ENCODE measurements around the gene FAM168A. TPM values are rescaled to one million over a fixed set of nuclear protein-coding genes. Genes with fewer than 3 reads are reported as not detected.
"Not testable (repeated sequence)": the region's sequence is repeated elsewhere in the genome, so short reads cannot be mapped to it uniquely, and the experiment has no call there.

Gene FAM168A
- total RNA-seq, 1 donor from 2014 or later = 29.7 TPM

- no peak for DNase-seq (ENCODE audit: low spot score)
Observed at GRCh38 chr11:73596547-73596946, 1.4 kb downstream of the FAM168A start.

- DNase-seq (ENCODE audit: low spot score) = no peak
Observed at GRCh38 chr11:73592640-73593039, 5.3 kb downstream of the FAM168A start.

- no peak for DNase-seq (ENCODE audit: low spot score)
Observed at GRCh38 chr11:73591743-73592142, 6.2 kb downstream of the FAM168A start.

GRCh38 chr11:73590991-73591390 is 6.9 kb downstream of the FAM168A start:
- DNase-seq (ENCODE audit: low spot score) = no peak

DNA sequence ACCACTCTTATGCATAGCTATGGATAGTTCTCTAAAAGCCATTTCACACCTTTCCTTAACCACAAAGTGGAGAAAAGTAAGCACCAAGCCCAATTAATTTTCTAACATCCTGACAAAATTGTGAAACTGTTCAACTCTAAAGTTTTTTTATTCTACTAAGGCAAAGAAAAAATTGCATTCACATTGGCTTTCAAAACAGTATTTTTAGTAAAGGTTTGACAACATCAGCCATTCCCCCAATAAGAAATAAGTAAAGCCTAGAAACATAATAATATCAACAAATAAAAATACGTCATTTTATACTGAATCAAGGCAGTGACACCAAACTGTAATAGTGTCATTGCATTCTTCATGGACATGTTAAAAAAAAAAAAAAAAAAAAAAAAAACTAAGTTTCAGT is 11.1 kb downstream of the FAM168A start:
- DNase-seq (ENCODE audit: low spot score) = no peak

GRCh38 chr11:73585834-73586575 is 11.9 kb downstream of the FAM168A start:
- DNase-seq (ENCODE audit: low spot score) = no peak

DNA sequence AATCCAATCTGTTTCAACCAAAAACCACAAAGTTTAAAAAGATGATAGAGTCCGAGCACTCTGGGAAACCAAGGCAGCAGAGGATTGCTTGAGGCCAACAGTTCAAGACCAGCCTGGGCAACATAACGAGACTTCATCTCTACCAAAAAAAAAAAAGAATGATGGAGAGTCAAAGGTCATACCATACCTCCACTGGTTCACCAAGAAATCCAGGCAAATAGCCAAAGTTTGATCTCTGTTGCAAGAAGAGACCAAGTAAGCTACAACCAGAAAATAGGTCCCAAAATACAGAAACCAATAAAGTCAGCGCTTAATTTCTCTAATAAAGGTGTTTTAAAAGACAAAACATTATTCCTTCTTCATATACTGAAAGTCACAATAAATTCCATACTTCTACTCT is 13.1 kb downstream of the FAM168A start:
- no peak for DNase-seq (ENCODE audit: low spot score)

- DNase-seq (ENCODE audit: low spot score) = no peak
Observed at GRCh38 chr11:73582653-73583052, 15.3 kb downstream of the FAM168A start.

DNA sequence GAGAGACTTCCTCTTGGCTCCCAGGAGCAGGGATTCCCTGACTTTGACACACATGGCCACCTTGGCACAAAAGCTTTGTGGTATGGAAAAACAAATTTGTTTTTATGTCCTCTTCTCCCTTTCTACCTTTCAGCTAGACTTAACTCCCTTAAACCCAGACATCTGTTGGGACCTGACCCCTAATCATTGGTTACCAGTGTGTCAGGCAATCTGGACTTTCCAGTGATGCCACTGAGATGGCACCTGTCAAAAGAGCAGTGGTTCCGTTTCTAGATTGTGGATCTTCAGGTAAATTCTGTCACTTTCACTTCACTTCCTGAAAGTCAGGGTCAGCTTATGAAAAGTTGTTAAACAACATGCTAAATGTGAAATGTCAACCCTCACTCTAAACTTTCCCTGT is 17.2 kb downstream of the FAM168A start:
- DNase-seq (ENCODE audit: low spot score) = not testable (repeated sequence)

GRCh38 chr11:73579641-73580434 is 18.1 kb downstream of the FAM168A start:
- DNase-seq (ENCODE audit: low spot score) = no peak

GRCh38 chr11:73578592-73579185 is 19.2 kb downstream of the FAM168A start:
- DNase-seq (ENCODE audit: low spot score) = no peak

DNA sequence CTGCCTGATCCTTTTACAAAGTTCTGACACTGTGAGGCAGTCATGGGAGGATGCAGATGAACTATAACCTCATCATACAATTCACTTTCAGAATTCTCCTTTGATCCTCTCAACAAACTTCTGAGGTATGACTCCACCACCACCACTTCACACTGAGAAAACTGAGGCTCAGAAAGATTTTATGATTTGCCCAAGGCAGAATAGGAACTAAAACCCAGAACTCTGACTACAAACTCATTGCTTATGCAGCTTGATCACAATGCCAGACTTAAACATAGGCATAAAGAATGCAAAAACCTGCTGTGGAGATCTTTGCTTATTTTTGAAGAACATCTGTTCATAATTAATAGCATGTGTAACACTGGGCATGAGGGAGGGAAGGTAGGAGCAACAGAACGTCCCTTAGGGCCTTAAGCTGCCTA is 20.4 kb downstream of the FAM168A start:
- DNase-seq (ENCODE audit: low spot score) = no peak

GRCh38 chr11:73576185-73576614 is 21.7 kb downstream of the FAM168A start:
- no peak for DNase-seq (ENCODE audit: low spot score)

- not testable (repeated sequence) for DNase-seq (ENCODE audit: low spot score)
Observed at GRCh38 chr11:73571982-73572381, 25.9 kb downstream of the FAM168A start.

DNA sequence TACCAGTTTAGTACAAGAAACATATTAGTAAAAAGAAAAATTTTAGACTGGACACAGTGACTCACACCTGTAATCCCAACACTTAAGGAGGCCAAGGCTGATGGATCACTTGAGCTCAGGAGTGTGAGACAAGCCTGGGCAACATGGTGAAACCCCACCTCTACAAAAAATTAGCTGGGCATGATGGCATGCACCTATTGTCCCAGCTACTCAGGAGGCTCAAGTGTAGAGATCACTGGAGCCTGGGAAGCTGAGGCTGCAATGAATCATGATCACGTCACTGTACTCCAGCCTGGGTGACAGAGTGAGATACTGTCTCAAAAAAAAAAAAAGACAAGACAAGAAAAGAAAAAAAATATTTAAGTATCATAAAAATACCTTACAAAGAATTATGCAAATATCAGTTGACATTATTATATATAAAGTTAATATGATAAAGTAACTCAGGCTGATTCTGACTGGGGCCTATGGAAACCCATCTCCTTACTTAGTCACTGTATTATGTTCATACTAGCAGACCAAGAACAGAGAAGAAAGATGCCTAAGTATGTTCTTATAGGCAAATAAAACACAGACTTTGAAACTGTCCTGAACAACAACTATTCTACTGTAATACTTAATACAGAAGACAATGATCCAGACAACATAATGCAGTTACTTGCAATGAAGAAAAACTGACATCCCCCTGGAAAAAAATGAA is 27.3 kb downstream of the FAM168A start:
- DNase-seq (ENCODE audit: low spot score) = no peak

GRCh38 chr11:73566977-73567755 is 30.7 kb downstream of the FAM168A start:
- DNase-seq (ENCODE audit: low spot score) = no peak

DNA sequence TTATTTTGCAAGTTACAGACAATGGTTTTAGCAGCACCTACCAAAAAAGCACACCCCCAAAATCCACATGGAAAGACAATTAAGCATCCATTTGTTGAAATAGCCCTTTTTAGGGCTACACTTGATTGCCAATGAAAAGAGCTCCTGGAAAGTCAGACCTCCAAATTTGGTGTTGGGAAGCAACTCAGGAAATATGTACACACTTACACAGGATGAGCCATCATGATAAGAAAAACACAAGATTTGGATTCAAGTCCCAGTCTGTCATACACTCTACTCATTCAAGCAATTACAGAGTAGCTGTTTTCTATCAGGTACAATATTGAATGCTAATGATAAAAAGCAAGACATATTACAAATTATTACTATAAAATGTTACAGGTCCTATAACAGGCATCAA is 31.5 kb downstream of the FAM168A start:
- DNase-seq (ENCODE audit: low spot score) = no peak

- DNase-seq (ENCODE audit: low spot score) = no peak
Observed at GRCh38 chr11:73565804-73566203, 32.1 kb downstream of the FAM168A start.

- no peak for DNase-seq (ENCODE audit: low spot score)
Observed at GRCh38 chr11:73564903-73565302, 33.0 kb downstream of the FAM168A start.

DNA sequence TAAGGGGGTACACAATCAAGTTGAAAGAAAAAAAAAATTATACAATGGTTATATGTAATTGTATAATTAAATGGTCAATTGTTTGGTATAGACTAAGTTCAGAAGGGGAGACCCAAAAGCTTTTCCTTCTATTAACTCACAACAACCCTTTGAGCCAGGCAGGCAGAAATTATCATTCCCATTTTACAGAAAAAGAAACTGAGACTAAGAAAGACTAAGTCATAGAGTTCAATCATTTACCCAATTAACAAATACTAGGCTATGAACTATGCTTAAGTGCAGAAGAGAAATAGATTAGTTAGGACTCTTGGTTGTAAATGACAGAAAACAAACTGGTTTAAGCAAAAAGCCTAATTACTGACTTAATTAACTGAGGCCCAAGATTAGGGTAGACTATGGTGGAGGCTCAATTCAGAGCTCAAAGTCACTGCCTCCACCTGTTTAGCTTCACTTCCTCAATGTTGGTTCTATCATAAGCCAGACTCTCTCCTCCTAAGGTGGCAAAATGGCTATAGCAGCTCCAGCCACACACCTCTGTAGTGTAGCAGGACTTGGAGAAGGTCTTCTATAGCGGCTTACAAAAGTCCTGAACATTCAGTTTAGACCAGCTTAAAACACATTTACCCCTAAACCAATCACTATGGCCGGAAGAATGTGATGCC is 34.2 kb downstream of the FAM168A start:
- DNase-seq (ENCODE audit: low spot score) = no peak

- DNase-seq (ENCODE audit: low spot score) = no peak
Observed at GRCh38 chr11:73559743-73560142, 38.2 kb downstream of the FAM168A start.
